Measurements from ENCODE around the gene DNAAF9.

Gene DNAAF9

GRCh38 chr20:3412600-3413392 is 5.3 kb upstream of the DNAAF9 start:
- no peak for DNase-seq

DNA sequence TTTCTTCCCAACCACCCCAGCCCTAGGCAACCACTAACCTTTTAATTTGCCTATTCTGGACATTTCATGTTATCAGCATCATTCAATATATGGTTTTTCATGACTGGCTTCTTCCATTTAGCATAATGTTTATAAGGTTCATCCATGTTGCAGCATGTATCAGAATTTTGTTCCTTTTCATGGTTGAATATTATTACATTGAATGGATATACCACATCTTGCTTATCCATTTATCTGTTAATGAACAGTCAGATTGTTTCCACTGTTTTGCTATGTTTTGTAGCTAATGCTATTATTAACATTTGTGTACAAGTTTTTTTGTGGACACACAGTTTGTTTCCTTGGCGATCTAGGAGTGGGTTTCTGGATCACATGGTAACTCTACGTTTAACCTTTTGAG is 3.0 kb upstream of the DNAAF9 start:
- DNase-seq = no peak

DNA sequence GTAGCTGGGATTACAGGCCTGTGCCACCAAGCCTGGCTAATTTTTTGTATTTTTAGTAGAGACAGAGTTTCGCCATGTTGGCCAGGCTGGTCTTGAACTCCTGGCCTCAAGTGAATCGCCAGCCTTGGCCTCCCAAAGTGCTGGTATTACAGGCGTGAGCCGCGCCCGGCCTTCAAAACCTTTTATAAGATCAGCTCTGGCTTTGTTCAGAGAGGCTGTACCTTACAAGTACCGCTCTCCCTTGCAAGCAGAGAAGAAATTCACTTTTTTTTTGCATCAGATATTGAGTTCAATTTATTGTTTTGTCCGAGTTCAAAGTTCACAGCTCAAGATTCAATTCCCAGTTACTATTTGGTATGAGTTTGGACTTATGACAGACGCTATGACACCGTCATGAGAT is 1.9 kb upstream of the DNAAF9 start:
- no peak for DNase-seq

- peak in 55 of 56 donors; percentile 21 to 88 (median 69) for DNase-seq
Measured at GRCh38 chr20:3407771-3408637, 535 bp upstream of the DNAAF9 start.

GRCh38 chr20:3406481-3407039 is 909 bp downstream of the DNAAF9 start:
- peak in 37 of 56 donors; percentile 11 to 75 (median 43) for DNase-seq

DNA sequence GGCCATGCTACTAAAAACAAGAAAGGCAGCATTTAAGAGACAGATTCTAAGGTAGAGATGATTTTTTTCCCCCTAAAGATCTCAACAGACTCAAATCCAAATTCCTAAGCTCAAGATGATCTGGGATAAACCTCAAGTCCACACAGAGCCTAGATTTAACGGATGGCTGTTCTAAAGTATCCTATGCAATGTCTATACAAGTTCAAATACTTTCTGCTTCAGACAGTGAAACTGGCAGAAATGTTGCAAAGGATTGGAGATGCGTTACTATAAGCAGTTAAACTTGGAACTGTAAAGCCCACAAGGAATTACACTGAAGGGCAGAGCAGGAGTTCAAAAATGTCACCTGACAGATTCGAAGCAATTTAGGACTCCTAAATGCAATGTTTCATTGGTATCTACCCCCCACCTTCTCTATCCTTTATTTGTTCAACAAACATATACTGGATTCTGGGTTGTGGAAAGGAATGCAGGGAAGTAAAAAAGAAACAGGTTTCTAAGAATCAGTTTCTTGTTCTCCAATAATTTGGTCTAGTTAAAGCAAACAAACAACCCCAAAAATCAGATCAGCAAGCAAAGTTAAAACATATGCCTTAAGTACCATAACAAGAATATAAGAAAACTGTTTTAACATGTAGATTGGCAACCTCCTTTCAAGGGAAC is 1.6 kb downstream of the DNAAF9 start:
- DNase-seq = no peak

DNA sequence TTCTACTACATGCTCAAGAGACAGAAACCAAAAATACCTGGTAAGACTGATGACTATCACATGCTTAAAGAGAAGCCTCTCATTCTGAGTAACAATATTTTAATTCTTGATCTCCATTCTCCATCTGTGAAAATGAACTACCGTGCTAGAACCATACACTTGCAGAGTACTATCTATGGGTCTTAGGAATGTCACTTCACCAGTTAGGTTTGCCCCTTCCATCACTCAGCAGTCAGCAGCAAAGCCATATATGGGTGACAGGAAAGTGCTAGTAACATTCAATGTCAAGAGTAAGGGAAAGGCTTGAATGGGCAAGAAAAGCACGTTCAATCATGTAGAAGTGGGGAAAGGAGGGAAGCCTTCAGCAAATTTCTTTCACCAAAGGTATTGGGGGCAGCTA is 2.3 kb downstream of the DNAAF9 start:
- DNase-seq = no peak

DNA sequence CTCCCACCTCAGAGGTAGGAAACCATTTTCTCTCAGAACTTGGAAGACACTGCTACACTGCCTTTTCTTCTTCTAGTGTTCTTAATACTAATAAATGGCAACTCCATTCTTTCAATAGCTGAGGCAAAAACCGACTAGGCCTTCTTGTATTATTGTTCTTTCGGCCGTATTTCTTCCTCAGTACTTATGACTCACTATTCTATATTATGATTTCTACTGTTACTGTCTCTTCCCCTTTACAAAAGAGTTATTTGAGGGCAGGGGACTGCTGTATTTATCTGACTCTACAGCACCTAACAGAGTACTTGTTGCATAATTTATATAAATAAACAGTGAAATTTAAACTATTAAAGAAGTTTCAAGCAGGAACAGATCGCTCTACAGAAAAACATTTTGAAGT is 3.1 kb downstream of the DNAAF9 start:
- no peak for DNase-seq

DNA sequence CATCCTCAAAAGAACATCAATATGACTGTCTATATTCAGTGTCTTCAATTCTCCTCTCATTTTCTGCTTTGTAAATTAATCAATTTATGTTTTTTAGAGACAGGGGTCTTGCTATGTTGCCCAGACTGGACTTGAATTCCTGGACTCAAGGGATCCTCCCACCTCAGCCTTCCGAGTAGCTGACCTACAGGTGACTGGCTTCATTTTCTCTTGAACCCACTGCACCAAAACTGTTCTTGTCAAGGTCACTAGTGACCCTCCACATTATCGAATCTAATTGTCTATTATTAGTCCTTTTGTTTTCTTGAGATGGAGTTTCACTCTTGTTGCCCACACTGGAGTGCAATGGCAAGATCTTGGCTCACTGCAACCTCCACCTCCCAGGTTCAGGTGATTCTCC is 3.7 kb downstream of the DNAAF9 start:
- DNase-seq = no peak

- DNase-seq = no peak
Measured at GRCh38 chr20:3402453-3402852, 5.0 kb downstream of the DNAAF9 start.

GRCh38 chr20:3400260-3401155 is 7.0 kb downstream of the DNAAF9 start:
- peak in 1 of 56 donors; percentile 6 for DNase-seq

GRCh38 chr20:3398681-3399252 is 8.7 kb downstream of the DNAAF9 start:
- no peak for DNase-seq

DNA sequence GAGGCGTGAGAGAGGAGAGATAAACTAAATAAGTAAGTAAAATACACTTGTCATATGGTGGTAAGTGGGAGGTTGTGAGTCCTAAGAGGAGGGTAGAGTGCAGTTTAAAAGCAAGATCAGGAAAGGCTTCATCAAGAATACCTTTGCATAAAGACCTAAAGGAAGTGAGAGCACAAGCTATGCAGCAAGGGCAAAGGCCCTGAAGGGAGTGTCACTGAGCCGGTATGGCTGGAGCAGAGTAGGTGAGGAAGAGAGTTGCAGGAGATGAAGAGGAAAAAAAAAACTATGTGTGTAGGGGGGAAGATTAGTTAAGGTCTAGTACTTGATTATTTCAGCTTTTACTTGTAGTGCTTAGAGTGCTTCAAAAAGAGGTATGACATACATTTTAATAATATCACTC is 11.0 kb downstream of the DNAAF9 start:
- no peak for DNase-seq

DNA sequence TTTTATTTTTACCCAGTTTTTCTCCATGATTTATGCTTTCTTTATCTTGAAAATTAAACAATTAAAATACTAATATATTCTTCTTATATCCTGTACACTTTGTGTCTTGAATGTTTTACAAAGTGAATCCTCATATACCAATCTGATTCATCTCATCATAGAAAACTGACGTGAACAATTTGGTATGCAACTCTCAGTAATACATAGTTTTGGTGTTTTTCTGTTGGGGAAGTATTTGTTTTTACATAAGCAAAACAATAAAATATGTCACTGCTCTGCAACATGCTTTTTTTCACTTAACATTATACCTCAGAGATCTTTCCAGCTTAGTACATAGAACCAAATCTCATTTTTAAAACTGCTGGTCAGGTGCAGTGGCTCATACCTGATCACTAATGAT is 14.7 kb downstream of the DNAAF9 start:
- no peak for DNase-seq

- DNase-seq = peak in 13 of 56 donors; percentile 7 to 55 (median 28)
Measured at GRCh38 chr20:3390759-3391425, 16.6 kb downstream of the DNAAF9 start.

- DNase-seq = no peak
Measured at GRCh38 chr20:3383878-3384495, 23.5 kb downstream of the DNAAF9 start.

GRCh38 chr20:3382836-3383235 is 24.6 kb downstream of the DNAAF9 start:
- no peak for DNase-seq

DNA sequence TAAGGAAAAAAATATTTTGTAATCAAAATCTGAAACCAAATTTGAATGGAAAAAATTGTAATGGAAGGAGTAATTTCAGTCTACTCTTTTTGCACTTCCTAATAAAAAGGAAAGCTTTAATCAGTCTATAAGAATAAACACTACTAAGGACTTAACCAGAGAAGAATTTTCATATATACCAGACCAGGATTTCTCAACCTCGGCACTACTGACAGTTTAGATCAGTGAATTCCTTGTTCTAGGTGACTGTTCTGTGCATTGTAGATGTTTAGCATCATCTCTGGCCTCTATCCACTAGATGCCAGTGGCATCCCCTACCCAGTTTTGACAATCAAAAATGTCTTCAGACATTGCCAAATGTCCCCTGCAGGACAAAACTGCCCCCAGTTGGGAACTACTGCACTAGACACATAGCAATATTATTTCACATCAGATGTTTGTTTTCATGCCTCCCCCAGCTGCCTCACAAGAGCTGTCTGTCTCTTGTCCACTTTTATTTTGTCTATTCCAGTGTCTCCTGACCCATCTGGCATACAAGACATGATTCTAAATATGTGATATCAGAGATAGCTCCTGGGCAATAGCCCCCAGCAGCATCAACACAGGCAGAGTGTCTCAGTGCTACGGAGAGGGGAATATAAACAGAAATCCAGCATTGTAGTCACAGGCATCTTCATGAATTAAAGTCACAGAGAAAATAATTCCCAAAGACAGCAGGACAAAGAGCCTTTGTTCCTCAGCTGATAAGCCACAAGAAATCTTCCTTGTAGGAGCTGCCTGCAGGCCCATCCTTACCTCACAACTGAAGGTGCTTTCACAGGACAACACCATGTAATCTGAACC is 27.0 kb downstream of the DNAAF9 start:
- DNase-seq = peak in 10 of 56 donors; percentile 9 to 57 (median 22)

All from amygdala (tissue), 56 donors.